G401 (cell line): Measurements from ENCODE around the gene POMT1. TPM values are rescaled to one million over a fixed set of nuclear protein-coding genes. Genes with fewer than 3 reads are reported as not detected.
"Not testable (repeated sequence)": the region's sequence is repeated elsewhere in the genome, so short reads cannot be mapped to it uniquely, and the experiment has no call there.

ENCODE experiments used
- DNase-seq: peaks from one replicate; pipeline ENCODE4 v3.0.0-alpha.2; 2015; ENCODE audit warnings: low spot score
- in situ Hi-C: cut with HindIII; loops from 2 replicates; pipeline ENCODE4 v1.10.0; 2016; ENCODE audit warnings: low sequenced_read_pairs, mixed read lengths
- total RNA-seq: library from RNA; depleted of rRNA; stranded (reverse); fragments of >200 nt; shearing (Covaris generic); gene quantifications from 2 replicates; pipeline ENCODE4 v1.2.3, GENCODE V29; 2014

The POMT1 gene
- total RNA-seq, 1 experiment from 2014 or later, result 36.5 TPM

DNA sequence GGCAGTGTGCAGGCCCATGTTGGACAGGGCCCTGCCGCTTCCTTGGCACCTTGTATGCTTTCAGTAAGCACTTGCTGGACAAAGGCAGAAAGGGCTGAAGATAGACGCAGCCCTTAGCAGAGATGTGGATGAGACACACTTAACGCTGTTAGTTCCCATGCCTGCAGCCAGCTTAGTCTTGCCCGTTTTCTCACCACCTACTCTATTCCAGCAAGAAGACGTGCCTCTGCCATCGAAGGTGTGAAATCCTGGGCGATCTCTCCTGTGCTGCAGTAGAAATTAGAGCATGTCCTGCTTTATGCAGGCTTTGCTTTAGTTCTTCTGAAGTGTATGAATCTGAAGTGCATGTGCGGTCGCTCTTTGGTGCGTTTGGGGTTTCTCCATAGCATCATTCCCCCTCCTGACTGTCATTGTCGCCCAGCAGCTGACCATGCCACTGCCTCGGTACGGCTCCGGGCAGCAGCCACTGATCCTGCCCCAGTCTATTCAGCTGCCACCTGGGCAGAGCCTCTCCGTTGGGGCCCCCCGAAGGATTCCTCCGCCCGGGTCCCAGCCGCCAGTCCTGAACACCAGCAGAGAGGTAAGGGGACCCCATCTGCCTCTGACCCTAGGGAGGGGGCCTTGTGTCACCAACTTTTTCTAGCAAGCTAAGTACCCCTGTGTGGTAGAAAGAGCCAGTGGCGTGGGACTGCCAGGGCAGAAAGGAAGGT lies 11.6 kb upstream of the POMT1 start:
- DNase-seq, result no peak
- in situ Hi-C loops, result no loop called here

DNA sequence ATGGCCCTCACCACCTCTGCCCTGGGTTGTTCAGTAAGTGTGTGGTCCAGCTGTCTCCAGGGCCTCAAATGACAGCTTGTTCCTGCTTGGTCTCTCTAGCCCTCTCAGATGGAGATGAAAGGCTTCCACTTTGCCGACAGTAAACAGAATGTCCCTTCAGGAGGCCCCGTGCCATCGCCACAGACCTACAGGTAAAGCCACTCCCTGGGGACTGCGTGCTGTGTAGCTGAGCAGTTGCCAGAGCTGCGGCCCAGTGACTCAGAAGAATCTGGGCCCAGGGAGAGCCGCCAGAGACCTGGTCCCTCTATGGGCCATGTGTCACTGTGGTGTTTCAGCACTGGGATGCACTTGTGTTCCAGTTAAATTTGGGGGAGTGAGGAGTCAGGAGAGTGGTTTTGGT lies 10.6 kb upstream of the POMT1 start:
- no peak for DNase-seq
- in situ Hi-C loops, result no loop called here

DNA sequence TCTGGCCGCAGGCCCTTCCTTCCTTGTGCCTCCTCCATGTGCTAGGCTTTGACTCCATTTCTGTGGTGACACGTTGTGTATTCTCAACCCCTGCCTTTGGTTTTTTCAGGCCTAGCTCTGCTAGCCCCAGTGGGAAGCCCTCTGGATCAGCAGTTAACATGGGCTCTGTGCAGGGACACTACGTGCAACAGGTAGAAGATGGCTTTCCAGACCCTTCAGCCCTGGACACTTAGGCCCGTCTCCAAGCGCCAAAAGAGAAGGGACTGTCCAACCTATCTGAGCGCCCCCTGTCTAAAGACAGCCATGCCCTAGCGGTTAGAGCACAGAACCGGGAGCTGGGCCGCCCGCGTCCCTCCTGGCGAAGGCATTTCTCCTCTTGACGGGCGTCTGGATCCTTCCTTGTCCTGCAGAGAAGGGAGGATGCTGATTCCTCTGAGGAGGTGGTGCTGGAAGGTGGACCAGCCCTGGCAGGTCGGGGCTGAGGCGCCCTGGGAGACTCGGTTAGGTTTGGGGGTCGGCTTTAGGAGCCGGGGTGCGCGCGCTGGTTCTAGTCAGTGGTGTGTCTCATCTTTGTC lies 8.3 kb upstream of the POMT1 start:
- no peak for DNase-seq
- in situ Hi-C loops, result no loop called here

DNA sequence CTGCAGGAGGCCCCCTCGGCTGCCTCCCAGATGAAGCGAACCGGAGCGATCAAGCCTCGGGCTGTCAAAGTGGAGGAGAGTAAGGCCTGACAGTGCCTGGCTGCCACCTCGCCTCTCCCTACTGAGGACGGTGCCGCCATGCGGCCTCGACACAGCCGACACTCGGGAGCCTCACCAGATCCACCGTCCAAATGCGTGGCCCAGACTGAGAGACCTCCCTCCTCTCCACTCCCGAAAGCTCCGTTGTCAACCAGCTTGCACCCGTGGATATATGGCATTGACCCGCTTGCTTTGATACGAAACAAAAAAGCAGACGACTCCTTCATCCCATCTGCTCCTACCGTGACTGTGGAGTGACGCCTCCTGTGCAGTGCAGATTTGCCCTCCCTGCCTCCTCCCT lies 6.9 kb upstream of the POMT1 start:
- DNase-seq, result peak; percentile 69
- in situ Hi-C loops, result no loop called here

DNA sequence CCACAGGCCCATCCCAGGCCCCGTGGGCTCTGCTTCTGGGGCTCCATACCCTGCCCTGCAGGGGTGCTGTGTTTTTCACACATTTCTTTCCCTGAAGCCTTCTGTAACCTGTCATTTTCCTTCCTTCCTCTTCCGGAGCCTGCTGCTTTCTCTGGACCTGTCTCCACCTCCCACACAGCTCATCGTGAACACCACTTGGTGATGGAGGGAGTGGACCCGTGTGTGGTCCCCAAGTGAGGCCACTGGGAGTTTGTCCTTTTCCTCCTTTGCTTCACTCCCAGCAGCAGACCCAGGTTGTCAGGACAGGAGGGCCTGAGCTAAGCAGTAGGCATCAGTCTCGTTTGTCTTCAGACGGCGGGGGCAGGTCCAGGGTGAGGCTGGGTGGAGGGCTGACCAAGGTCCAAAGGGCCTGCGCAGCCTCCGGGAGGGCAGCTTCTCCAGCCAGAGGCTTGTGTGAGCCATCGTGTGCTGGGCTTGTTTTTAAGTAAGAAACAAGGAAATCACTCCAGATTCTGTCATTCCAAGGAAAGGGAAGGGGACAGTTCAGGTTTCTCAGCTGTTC lies 5.8 kb upstream of the POMT1 start:
- DNase-seq, result no peak
- in situ Hi-C loops, result no loop called here

DNA sequence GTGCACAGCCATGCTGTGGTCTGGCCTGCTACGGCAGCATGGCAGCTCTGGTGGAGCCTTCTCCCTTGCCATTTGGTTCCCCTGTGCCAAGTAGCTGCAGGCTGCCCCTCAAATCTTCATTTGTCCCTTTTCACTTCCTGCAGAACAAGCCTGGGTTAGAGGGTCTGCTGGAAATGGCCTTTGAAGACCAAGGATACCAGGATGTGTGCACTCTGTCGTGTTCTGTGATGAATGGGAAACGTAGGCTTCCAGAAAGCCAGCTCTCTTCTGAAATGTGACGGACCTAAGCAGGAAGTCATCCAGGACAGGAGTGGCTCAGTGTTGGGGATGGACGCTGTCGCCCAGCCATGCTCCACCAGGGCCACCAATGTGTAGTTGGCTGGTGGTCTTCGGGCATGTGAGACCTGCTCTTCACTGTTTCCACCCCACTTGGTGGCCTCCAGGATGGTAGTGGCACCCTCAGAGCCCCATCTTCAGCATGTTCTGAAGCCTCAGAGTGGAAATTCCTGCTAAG lies 3.4 kb upstream of the POMT1 start:
- in situ Hi-C loops, result no loop called here
- DNase-seq, result peak; percentile 35

DNA sequence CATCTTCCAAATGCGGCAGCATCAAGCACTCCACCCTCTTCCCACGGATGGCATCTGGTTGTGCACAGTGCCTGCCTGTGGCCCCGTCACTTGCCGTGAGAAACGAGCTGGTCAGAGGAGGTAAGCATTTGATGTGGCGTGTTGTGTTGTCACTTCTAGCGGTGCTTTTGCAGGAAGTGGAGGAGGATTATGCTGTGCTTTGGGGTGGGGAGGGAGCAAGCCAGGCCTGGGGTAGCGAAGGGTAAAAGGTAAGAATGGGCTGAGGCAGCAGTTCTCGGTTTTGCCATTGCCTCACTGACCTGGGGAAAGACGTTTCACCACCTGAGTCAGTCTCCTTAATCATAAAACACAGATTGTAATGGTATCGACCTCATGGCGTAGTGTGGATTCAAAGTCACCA lies 2.3 kb upstream of the POMT1 start:
- in situ Hi-C loops, result no loop called here
- DNase-seq, result no peak

DNA sequence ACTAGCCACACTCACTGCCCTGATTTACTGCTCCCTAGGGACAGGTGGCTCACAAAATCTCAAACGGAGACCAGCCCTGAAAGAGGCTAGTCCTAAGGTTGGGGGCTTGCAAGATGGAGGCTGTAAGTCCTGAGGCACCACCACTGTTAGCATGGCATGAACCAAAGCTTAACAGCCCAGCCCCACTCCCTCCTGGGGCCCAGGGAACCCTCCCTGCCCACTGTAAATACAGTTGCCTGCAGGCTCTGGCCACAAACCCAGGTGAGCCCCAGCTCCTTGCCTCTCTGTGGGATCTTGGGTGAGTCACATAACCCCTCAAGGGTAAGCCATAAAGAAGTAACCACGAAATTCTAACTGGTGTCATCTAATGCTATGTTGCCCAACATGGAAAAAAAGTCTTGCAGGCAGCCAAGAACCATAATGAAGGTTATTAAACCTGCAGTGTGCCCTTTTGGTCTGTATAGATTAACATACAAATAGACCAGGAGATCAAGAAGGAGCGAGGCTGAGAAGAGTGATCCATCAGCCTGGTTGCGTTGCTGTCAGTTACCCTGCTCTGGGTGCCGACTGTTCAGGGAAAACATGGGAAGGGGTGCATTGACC lies 1.7 kb upstream of the POMT1 start:
- no peak for DNase-seq
- in situ Hi-C loops, result no loop called here

DNA sequence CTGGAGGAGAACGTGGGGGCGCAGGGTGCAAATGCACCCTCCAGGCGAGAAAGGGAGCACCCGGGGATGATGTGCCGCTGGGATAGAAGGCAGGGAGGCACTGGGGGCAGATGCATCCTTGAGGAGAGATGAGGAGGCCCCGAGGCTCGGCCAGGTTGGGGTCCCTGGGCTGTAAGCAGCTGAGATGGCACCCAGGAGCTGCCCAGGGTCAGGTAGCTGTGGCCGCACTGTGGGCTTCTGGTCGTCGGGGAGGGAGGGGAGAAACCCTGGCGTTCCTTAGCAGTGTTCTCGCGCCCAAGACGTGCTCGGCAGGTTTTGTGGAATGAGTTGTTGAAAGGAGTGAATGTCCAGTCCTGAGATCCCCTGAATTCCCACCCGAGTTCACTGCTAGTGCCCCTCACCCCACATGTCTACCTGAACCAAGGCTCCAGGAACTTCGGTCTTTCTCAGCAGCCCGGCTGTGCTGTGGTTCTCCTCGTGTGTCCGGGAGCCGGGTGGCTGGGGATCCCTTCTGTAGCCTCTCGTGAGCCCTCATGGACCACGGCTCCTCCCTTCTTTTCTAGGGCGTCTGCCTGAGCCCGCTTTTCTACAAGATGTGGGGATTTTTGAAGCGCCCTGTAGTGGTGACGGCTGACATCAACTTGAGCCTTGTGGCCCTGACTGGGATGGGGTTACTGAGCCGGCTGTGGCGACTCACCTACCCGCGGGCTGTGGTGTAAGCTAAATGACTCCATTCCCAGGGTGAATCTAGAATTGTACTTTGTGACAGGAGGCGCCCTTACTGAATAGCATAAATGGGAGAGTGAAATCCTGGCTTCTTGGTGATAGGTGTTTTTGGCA lies 1.1 kb downstream of the POMT1 start:
- peak; percentile 62 for DNase-seq

DNA sequence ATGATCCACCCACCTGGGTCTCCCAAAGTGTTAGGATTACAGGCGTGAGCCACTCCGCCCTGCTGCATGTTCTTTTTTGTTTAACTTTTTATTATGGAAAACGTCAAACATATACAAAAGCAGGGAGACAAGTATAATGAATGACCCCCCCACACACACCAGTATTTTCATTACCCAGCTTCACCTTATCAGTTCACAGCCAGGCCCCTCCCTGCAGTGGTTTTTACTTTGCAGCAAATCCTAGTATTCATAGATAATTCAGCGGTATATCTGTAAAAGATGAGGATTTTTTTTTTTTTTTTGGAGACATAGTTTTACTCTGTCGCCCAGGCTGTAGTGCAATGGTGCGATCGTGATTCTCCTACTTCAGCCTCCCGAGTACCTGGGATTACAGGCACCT lies 2.3 kb downstream of the POMT1 start:
- in situ Hi-C loops, result no loop called here
- DNase-seq, result no peak

More for the DNA sequence above, 1.1 kb downstream of the POMT1 start:
- in situ Hi-C loops, result no loop called here

DNA sequence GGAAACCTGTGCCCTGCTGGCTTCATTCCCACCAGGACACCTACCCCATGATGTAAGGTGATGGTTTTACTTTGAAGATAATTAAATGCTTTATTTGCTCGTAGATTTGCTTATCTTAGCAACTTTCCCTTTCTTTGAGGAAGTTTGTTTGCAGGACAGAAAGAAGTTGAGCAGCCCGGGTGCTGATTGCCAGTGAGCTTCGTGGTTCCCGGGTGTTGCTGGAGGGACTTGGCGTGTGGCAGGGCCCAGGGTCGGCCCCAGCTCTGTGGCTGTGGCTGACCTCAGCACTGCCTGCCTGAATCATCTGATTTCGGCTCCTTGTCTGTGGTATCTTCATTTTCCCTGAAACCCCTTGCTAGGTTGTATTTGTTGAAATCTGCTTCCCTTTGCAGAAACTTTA lies 8.7 kb downstream of the POMT1 start:
- DNase-seq, result no peak
- in situ Hi-C loops, result no loop called here

DNA sequence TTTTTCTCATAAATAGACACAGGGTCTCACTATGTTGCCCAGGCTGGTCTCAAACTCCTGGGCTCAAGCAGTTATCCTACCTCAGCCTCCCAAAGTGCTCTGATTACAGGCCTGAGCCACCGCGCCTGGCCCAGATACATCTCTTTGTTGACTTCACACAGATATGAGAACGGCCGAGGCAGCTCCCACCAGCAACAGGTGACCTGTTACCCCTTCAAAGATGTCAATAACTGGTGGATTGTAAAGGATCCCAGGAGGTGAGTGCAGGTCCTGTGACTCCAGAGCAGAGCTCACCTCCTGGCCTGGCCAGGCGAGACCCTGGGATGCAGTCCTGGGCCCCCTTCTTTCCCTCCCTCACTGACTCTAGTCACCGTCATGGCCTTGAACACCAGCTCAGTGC lies 9.2 kb downstream of the POMT1 start:
- in situ Hi-C loops, result no loop called here
- DNase-seq, result no peak

DNA sequence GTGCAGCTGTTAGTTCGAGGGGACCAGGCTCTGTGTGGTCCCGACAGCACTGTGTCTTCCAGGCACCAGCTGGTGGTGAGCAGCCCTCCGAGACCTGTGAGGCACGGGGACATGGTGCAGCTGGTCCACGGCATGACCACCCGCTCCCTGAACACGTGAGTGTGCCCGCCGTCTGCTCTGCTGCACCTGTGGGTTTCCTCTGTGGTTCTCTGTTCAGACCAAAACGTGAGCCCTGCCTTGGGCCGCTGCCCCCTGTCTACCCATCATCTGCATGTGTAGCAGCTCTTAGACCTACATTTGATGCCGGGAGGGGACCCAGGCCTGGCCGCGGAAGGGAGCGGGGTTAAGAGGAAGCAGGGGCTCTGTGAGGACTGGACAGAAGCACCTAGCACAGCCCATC lies 10.5 kb downstream of the POMT1 start:
- in situ Hi-C loops, result no loop called here
- DNase-seq, result no peak

DNA sequence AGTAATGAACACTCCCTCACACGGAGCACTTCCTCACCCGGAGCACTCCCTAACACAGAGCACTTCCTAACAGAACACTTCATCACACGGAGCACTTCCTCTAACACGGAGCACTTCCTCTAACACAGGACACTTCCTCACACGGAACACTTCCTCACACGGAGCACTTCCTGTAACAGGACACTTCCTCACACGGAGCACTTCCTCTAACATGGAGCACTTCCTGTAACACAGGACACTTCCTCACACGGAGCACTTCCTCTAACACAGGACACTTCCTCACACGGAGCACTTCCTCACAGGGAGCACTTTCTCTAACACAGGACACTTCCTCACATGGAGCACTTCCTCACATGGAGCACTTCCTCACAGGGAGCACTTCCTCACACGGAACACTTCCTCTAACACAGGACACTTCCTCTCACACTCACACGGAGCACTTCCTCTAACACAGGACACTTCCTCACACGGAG lies 12.9 kb downstream of the POMT1 start:
- DNase-seq, in situ Hi-C loops: not testable (repeated sequence)

DNA sequence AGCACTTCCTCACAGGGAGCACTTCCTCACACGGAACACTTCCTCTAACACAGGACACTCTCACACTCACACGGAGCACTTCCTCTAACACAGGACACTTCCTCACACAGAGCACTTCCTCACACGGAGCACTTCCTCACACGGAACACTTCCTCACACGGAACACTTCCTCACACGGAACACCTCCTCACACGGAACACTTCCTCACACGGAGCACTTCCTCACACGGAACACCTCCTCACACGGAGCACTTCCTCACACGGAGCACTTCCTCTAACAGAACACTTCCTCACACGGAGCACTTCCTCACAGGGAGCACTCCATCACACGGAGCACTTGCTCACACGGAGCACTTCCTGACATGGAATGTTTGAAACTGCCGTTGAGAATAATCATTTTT lies 13.4 kb downstream of the POMT1 start:
- no peak for DNase-seq
- in situ Hi-C loops, result no loop called here

DNA sequence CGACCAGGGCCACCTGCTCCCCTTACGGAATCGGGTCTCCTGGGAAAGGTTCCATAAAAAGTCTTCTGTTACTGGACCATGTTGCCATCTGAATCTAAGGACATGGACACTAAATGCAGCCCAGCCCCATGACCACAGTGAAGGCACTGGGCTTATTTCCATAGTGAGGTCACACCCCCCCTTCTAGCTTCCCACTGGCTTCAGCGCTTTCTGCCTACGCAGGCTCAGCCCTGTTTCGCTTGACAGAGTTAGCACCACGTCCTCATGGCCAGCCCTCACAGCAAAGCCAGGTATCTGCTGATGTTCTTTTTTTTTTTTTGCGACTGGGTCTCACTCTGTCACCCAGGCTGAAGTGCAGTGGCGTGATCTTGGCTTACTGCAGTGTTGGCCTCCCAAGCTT lies 14.2 kb downstream of the POMT1 start:
- DNase-seq, result no peak
- in situ Hi-C loops, result no loop called here

DNA sequence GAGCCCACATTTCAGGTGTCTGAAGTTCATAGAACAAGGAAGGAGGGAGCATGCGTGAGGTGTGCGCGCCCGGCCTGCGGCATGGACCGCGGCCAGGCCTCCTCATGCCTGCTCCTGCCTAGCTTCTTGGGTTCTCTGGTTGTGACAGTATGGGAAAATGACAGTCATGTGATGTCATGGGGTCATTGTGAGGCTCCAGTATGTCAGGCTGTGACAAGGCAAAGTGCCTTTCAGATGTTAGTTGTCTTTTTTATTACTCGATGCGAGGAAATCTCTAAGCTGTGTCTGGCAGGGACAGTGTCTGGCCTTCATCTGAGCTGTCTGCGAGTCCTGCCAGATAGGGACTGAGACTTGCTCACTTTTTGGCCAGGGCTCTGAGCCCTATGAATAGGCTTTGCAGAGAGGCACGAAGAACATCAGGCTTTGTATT lies 15.1 kb downstream of the POMT1 start:
- in situ Hi-C loops, result no loop called here
- no peak for DNase-seq

DNA sequence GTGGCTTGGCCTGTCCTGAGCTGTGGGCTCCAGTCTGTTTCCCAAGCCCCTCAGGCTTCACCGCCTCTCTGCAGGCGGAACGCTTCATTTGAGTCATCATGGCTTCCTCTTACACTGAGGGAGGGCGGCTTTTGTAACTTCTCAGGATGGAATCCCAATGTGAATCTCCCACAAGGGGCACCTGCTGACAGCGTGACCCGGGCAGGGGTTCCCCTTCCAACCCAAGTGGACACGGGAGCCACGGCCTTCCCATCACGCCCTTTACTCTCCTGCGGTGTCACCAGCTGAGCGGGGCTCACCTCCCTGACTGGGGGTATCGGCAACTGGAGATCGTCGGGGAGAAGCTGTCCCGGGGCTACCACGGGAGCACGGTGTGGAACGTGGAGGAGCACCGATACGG lies 15.8 kb downstream of the POMT1 start:
- DNase-seq, result no peak
- in situ Hi-C loops, result no loop called here

DNA sequence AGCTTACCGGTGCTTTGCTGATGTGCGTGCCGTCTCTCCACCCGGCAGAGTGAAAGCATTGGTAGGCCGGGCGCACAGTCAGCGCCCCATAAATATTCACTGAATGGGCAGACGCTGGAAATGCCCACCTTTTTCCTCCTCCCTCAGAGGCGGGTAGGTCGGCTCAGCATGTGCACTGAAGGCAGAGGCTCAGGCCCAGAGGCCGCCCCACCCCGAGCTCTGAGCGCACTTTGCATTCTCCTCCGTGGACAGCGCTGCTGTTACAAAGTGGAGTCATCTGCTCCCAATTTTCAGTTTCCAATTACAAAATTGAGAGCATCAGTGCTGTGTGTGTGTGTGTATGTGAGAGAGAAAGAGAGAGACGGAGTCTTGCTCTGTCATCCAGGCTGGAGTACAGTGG lies 17.8 kb downstream of the POMT1 start:
- no peak for DNase-seq
- in situ Hi-C loops, result no loop called here
